GM19467 (cell line): Measurements from ENCODE around the gene HOXA7.

Source experiments
- ATAC-seq: cut with Tn5 transposase; IDR thresholded peaks from one replicate; pipeline ENCODE4 v1.9.1; 2021; ENCODE audit warnings: mild to moderate bottlenecking, moderate library complexity; ENCODE audit not compliant: unreplicated experiment

Gene HOXA7

DNA sequence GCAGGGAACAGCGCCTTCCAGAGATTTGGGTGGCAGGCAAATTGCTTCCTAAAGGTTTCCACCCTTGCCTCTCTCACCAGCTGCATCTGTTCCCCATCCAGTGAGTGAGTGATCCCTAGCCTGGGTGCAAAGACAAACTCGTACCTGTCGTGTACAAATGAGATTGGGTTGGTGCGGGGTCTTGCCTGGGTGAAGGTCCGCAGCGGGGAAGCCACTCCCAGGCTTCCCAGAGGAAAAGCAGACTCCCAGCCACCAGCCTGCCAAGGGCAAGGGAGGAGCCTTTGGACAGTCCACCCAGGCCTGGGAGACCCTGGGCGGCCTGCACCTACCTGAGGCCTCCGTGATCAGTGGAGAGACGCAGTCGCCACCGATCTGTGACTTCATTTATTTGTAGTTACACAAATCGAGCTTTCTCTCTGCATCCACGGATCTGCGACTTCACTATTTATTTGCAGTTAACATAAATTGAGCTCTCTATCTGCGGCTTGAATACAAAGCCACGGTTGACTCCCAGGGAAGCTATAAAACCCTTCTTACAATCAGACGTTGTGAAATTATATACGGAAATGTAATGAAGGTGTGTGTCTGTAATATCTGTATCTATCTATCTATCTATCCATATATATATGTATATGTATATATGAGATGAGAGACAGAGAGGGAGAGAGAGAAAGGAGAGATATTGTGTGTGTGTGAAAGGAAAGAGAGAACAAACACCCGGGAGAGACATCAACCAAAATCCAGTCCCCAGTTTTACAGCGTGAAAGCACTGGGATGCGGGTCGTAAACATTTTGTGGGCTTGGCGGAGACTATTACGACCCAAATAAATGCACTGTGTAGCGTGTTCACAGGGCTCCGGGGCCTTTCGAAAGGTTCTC is 3.0 kb upstream of the HOXA7 start:
- no peak for ATAC-seq

DNA sequence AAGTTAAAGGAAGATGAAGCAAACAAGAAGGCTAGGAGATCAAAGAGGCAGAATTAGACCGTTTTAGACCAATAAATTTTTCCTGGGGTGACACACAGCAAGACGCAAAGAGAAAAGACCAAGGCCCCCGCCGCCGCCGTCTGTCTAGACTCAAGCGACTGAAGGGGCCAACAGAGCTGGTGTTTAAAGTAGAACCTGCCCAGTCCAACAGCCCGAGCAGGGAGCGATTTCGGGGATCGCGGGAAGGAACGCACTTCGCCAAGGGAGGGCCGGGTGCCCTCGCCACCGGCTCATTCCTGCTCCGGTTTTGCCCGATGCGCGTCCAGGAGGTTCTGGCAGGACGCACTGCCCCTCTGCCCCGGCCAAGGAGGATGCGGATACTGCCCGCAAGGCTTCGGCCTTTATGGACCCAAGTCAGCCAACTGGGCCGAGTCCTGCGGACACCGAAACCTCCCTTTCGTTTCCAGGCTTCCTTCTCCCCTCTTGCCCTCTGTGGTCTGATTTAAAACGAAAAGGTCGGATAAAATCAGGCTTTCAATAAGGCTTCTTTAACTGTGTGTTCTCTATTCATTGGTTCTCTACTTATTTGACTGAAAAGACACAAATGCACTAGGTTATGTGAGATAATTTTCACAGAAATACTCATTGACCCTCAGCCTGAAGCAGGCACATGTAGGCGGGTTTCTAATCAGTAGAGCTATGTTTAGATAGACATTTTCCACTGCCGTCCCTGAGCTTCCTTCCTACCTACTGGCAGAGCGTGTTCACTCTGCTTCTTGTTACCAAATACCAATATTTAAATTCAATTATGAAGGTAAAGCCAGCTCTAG is 2.2 kb upstream of the HOXA7 start:
- ATAC-seq, result no peak

DNA sequence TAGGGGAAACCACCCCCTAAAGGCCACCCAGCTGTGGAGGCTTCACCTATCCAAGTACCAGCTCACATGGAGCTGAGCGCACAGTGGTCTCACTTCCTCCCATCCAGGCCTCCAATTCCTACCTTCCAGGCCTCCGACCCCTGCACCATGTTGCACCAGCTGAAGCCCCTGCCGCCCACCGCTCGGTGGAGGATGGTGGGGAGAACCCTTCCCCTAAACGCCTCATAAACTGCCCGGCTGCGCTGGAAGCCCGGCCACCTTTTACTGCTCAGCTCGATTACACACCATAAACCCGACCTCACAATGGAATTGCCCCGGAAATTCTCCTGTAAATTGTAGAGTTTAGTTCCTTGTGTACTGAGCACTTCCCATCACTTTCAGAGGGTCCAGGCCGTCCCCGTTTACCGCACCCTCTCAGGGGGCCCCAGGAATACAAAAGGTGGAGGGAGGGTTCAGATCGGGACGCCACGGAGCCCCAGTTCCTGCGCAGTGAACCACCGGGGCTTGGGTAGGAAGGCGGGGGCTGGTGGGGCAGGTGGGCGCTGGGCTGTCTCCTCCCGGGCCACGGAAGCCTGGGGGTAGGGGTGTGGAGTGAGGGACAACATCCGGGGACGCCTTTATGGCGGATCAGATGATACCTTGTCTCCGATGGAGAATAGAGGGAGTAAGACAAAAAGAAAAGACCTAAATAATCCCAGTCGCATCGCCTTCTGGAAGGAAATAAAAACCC is 1.4 kb upstream of the HOXA7 start:
- no peak for ATAC-seq

DNA sequence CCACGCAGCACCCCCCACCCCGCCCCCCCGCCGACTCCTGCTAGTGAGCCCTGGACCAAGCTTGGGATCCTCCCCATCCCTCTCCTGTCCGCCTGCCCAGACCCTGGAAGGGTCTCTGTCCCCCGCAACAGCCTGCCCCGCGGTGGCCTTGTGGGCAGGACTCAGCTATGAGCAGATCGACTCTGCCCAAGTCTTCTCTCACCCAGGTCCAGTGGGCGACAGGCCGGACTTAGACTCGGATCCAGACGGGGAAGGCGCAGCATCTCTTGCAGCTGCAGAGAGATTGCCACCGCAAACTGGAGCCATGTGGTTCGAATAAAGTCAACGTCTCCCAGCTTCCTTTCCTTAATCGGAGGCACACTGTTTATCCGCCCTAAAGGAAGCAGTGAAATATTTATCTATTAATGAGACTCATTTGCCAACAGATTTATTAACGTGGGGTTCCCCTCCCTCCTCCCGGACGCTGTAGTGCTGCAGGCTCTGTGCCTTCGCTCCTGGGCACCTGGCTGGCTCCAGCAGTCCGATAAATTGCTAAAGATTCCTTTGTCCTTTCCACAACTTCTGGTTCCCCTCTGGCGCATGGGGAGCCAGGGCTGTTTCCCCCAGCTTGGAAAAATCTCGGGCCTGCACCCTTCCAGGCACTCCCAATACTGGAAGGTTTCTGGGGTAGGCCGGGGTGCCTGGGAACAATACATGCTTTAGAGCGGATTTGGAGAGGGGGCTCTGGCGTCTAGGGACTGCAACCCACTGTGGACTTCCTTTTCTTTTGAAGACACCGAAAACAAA is 634 bp upstream of the HOXA7 start:
- no peak for ATAC-seq

DNA sequence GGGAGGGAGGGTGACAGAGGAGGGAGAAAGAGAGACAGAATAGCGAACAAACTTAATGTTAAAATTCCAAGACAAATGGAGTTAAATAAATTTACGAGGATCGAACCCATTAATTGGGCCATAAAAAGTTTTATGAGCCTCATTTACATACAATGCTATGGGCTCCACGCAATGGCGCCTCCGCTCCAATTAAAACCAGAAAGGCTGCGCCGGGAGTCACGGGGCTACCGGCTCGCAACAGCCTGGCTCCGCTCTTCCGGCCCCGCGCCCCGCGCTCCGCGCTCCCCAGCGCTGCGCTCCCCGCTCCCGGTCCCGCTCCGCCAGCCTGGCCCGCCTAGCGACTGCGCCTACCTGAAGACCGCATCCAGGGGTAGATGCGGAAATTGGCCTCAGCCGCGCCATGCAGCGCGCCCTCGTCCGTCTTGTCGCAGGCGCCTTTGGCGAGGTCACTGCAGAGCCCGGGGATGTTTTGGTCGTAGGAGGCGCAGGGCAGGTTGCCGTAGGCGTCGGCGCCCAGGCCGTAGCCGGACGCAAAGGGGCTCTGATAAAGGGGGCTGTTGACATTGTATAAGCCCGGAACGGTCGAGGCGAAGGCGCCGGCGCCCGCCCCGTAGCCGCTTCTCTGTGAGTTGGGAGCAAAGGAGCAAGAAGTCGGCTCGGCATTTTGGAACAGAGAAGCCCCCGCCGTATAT is 513 bp downstream of the HOXA7 start:
- ATAC-seq, result no peak

DNA sequence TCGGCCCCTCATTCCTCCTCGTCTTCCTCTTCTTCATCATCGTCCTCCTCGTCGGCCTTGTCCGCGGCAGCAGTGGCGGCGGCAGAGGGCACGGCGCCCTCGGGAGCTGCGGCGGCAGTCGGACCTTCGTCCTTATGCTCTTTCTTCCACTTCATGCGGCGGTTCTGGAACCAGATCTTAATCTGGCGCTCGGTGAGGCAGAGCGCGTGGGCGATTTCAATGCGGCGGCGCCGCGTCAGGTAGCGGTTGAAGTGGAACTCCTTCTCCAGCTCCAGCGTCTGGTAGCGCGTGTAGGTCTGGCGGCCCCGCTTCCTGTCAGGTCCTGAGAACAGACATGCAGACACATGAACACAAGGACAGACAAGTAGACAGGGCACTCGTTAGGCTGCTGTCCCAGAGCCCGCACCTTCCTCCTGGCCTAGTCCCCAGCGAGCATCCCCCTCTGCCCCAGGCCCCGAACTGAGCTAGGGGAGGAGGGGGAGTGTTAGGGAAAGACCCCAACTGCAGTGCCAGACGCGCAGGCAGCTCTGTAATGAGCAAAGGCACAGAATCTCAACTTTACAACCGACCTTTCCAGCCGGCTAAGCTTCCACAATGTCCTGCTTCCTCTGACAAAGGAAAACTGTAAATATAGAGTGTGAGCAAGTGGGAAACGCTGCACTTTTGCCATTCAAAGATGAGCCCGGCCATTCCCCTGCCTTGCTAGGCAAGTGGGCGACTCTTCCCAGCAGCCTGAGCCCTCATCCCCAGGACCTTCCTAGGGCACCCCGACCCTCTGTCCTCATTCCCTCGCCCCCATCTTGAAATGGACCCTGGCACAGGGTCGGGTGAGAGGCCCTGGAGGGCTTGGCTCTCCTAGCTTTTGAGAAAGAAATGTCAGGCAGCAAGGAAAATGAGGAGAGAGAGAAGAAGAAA is 1.3 kb downstream of the HOXA7 start:
- ATAC-seq, result no peak

DNA sequence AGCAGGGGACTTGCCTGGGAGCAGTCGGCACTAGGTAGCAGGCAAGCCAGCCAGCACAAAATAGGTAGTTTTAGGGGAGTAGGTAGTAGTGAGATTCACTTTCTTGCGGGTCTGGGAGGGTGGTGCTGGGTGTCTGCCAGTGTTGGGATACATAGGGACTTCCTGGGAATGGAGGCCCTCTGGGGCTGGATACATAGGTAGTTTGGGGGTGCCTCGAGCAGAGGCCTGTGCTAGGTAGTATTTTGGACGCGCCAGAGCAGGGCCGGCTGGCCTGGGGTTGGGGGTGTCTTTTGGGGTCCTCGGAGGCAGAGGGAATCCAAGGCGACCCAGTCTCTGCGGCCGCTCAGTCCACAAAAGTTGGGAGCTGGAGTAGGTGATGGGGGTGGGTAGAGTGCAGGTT is 2.1 kb downstream of the HOXA7 start:
- no peak for ATAC-seq

DNA sequence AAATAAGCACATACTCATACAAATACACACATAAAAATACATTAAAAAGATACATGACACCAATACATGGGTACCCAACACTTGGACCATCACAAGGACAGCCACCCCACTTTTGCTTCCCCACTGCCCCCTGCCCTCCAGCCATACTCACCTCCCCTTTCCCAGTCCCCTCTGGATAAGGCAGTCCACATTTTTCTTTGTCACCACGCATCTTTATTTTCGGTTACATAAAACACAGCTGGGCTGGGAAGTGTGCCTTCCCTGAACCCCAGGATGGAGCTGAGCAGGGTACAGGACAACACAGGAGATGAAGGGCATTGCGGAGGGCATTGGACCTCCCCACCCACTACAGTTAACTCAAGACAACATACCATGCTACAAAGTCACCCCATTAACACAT is 2.9 kb downstream of the HOXA7 start:
- no peak for ATAC-seq

DNA sequence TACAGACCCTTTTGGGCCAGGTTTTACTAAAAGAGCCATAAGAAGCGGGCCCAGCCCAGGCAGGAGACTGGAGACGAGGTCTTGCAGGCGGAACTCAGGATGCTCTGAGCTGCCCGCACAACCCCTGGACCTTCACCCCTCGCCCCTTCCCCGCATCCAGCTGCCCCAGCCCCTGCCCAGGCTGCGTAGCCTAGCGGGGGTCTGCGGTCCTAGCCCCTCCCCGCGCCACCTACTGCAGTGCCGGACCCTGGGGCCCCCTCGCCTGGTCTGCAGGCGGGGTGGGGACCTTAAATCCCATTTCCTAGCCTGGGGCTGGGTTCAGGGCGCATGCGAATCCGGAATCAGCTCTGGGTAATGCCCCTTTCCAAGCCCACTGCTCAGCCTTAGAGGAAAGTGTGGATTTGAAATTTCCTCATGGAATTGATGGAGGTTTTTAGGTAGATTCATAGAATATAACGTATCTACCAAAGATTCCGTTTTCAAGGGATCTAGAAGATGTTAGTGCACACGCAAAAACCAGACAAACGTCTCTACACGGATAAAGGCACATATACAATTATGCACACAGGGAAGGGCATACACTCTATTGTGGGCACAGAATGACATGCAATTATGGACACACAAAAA is 3.5 kb downstream of the HOXA7 start:
- ATAC-seq, result no peak

DNA sequence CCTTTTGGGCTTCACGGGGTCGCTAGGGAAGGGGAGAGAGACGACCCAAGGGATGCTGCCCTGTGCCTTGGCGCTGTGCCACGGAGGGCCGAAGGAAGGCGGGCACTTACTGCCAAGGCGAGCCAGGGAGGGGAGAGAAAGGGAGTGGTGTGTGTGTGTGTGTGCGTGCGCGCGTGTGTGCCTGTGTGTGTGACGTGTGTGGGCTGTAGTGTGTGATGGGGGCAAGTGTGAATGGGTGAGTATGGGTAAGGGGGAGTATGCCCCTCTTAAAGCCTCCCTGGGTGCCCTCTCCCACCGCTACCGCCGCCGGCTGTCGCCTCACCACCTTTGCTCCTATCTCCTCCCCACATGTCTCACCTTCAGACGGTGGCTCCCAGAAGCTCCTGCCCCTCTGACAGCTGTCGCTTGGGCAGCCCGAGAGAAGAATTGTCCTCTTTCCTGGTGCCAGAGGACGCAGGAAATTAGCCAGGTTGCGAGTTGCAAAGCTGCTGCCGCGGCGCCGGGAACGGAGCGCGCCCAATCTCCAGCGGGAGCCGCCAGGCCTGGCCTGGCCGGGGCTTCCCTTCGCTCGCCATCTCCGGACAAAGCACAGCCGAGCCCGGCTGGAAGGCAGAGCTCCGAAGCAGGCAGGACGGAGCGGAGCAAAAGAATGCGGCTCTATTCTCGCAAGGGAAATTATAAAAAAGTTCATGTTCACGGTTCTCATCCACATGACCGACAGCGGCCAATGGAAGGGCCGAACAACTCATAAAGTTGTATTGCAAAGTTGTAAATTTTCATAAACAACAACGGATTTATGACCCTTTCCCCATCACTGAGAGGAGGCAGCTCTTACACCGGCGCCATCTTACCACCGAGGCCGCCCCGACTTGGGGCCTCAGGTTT is 4.3 kb downstream of the HOXA7 start, which contains the start of gene HOXA3:
Gene HOXA3 (minus strand): TSS at position 653 of the 885 bp plus-strand sequence. CDS start 41,943 bp downstream, outside the sequence.
- ATAC-seq, result no peak

DNA sequence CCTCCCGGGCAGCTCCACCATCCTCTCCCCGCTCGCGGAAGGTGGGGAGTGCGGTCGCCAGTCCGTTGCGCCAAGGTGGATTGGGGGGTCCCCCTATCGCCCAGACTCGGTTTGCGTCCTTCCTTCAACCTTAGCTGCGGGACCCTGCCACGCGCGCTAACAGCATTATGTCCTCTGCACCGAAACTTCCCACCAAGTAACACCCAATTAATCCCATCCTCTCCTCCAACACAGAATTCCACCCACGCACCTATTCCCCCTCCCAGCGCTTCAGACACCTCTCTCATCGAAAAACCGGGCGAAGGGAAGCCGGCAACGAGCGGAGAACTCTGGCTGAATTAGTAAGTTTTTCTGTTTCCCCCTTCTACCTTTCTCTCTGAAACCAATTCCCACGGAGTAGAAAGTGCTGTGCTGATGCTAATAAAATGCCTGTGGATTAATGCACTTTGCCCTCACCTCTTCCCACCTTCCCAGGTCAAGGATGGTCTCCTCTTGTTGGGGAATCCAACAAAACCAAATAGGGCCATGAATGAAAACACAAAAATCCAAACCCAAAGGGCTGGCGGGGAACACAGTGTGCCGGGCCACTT is 5.0 kb downstream of the HOXA7 start:
- ATAC-seq, result no peak

DNA sequence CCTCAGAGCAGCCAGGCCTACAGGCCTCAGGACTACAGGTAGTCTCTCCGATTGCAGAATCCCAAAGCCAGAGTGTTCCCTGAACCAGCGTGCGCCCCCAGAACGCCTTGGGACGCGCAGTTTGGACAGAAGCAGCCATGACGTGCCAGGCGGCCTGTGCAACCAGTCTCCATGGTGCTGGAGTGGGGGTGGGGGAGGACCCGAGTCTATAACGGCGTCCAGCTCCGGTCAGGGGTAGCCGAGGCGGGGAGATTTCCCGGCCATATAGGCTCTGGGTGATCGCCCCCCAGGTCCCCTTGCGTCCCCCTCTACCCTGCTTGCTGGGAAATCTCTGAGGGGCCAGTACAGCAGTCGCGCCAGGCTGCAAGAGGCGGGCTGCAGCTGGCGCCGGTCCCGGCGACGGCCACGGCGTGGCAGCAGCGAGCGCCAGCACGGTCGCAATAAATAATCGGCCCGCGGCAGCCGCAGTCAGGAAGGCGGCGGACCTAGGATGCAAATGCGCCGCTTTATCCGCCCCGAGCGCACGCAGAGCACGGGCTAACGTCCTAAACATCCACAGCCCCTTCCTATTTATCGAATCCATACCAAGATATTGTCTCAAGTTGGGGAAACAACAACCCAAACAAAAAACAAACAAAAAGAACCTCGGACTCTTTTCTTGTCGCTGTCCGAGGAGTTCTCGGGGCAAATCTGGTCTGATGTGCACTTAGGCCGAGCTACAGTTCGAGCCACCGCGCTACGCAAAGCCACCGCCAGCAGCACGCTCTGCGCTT is 5.7 kb downstream of the HOXA7 start:
- ATAC-seq, result peak; percentile 76

DNA sequence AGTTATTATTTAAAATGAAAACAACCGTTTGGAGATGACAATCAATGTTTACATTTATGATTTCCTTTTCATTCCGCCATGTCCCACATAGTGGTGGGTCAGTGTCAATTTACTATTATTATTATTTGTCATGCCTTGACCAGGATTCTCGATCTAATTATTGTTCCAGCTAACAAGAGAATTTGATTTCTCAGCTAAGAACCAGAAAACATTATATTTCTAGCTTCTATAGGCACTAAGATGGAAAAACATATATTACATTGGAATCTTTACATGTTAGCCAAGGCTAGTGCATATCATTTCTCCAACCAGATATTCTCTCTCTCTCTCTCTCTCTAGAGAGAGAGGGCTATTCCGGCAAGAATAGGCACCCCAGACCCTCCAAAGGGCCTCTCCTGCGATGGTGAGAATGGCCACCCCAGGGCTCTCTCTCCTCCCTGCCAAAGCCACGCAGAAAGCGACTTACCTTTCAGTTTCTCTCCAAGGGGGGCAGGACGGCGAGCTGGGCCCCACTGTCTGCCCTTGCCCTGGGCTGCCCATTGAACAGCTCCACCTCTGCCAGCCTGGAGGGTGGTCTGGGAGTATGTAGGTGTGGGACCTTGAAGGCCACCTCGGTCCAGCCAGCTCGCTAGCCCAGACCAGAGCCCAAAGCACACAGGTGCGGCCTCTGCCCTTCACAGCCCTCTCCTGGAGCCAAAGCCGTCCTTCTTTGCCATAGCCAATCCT is 6.5 kb downstream of the HOXA7 start:
- ATAC-seq, result no peak

DNA sequence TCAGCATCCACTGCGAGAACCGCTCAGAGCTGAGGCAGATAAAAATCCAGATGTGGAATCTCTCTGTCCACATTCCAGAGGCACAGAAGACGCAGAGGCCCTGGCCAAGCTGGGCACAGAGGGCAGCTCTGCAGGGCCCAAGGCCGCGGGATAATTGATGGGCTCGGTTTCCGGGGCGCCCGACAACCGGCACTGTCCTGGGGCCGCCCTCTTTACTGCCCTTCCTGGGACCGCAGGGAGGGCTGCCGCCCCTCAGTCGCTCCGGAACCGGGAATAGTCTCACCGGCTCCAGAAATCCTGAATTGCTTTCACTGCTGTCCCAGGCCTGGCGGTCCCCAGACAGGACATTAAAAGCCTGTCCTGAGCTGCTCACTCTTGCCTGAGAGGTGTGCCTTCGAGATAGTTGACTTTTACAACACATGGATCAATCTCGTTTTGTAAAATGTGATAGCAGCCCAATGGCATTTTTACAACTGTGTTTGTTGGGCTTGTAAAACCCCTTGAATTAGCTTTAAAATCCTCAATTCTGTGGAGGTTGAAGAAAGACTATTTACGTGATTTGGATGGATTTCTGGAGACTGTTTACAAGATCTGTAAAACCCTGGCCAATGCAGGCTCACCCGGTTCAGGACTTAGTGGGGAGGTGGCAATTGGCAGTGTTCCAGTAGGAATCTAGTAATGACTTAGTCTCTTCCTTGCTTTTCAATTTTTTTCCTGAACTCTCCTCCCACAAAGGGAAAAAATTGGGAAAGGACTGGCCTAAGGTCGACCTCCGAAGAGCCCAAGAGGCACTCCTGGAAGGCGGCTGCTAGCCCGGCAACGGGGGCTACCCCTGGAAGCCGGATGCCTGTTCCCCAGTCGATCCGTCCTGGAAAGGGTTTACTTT is 7.5 kb downstream of the HOXA7 start:
- ATAC-seq, result no peak
